ENCODE measurements around the gene XCL2.
A peak's percentile ranks its signal among the peaks of the same experiment; 100 is the strongest.
"Not testable (repeated sequence)": the region's sequence is repeated elsewhere in the genome, so short reads cannot be mapped to it uniquely, and the experiment has no call there.

The XCL2 gene

GRCh38 chr1:168576245-168576688 is 32.5 kb upstream of the XCL2 start, which contains the start of gene XCL1:
Gene XCL1 (plus strand): TSS chr1:168576605. CDS start chr1:168576638, 33 bp downstream.
- TF ChIP-seq RAD21 (IDR thresholded peaks at IDR 0.05; ENCODE audit: low read depth); YY1 (IDR thresholded peaks at IDR 0.05; ENCODE audit: low read depth); TEAD4 (IDR thresholded peaks at IDR 0.05): not testable (repeated sequence)

- TF ChIP-seq TEAD4 (IDR thresholded peaks at IDR 0.05), result peak; percentile 36; the same call in 1 of the 2 replicates
- peak; percentile 44 for TF ChIP-seq RAD21 (IDR thresholded peaks at IDR 0.05; ENCODE audit: low read depth)
Measured at GRCh38 chr1:168574234-168574633, 30.4 kb upstream of the XCL2 start.

GRCh38 chr1:168572633-168573032 is 28.8 kb upstream of the XCL2 start:
- TF ChIP-seq CEBPB (IDR thresholded peaks at IDR 0.05), result no peak
- no peak for TF ChIP-seq RAD21 (IDR thresholded peaks at IDR 0.05; ENCODE audit: low read depth)
- TF ChIP-seq CREB1 (IDR thresholded peaks at IDR 0.05; ENCODE audit: low read depth), result no peak
- TF ChIP-seq, protein P1, sequence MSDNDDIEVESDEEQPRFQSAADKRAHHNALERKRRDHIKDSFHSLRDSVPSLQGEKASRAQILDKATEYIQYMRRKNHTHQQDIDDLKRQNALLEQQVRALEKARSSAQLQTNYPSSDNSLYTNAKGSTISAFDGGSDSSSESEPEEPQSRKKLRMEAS (IDR thresholded peaks at IDR 0.05), result no peak
- TF ChIP-seq, protein P2, sequence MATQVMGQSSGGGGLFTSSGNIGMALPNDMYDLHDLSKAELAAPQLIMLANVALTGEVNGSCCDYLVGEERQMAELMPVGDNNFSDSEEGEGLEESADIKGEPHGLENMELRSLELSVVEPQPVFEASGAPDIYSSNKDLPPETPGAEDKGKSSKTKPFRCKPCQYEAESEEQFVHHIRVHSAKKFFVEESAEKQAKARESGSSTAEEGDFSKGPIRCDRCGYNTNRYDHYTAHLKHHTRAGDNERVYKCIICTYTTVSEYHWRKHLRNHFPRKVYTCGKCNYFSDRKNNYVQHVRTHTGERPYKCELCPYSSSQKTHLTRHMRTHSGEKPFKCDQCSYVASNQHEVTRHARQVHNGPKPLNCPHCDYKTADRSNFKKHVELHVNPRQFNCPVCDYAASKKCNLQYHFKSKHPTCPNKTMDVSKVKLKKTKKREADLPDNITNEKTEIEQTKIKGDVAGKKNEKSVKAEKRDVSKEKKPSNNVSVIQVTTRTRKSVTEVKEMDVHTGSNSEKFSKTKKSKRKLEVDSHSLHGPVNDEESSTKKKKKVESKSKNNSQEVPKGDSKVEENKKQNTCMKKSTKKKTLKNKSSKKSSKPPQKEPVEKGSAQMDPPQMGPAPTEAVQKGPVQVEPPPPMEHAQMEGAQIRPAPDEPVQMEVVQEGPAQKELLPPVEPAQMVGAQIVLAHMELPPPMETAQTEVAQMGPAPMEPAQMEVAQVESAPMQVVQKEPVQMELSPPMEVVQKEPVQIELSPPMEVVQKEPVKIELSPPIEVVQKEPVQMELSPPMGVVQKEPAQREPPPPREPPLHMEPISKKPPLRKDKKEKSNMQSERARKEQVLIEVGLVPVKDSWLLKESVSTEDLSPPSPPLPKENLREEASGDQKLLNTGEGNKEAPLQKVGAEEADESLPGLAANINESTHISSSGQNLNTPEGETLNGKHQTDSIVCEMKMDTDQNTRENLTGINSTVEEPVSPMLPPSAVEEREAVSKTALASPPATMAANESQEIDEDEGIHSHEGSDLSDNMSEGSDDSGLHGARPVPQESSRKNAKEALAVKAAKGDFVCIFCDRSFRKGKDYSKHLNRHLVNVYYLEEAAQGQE (IDR thresholded peaks at IDR 0.05; ENCODE audit: low read depth), result no peak
- TF ChIP-seq, protein P3, sequence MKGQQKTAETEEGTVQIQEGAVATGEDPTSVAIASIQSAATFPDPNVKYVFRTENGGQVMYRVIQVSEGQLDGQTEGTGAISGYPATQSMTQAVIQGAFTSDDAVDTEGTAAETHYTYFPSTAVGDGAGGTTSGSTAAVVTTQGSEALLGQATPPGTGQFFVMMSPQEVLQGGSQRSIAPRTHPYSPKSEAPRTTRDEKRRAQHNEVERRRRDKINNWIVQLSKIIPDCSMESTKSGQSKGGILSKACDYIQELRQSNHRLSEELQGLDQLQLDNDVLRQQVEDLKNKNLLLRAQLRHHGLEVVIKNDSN (IDR thresholded peaks at IDR 0.05), result no peak
- no peak for TF ChIP-seq FOXM1 (IDR thresholded peaks at IDR 0.05; ENCODE audit: borderline replicate concordance, low read depth)
- TF ChIP-seq ZBTB7A (IDR thresholded peaks at IDR 0.05; ENCODE audit: low read depth), result no peak
- TF ChIP-seq NFIC (IDR thresholded peaks at IDR 0.05), result no peak
- no peak for TF ChIP-seq EGR1 (IDR thresholded peaks at IDR 0.05)
- no peak for TF ChIP-seq TAF1 (IDR thresholded peaks at IDR 0.05; ENCODE audit: low read depth)
- TF ChIP-seq YY1 (IDR thresholded peaks at IDR 0.05; ENCODE audit: low read depth), result no peak
- TF ChIP-seq TEAD4 (IDR thresholded peaks at IDR 0.05), result no peak
- no peak for TF ChIP-seq TCF12 (IDR thresholded peaks at IDR 0.05; ENCODE audit: low read depth)

DNA sequence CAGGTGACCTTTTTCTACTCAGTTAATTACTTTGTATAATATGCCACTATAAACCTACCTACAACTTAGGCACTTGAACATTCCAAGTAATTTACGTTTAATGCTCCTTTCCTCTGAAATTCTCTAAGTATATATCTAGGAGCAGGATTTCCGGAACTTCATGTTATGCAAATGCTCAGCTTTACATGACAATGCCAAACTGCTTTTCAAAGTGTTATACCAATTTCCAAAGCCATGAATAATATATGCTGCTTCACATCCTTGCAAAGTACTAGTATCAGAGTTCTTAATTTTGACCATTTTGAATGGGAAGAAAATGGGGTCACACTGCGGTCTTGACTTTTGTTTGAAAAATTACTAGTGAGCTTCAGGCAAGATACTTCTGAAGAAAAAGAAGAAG is 26.9 kb upstream of the XCL2 start:
- TF ChIP-seq, protein P1 (IDR thresholded peaks at IDR 0.05), result no peak

- TF ChIP-seq, protein P1 (IDR thresholded peaks at IDR 0.05), result no peak
- TF ChIP-seq CEBPB (IDR thresholded peaks at IDR 0.05) (no peak), YY1 (IDR thresholded peaks at IDR 0.05; ENCODE audit: low read depth) (no peak), RAD21 (IDR thresholded peaks at IDR 0.05; ENCODE audit: low read depth) (no peak), TCF12 (IDR thresholded peaks at IDR 0.05; ENCODE audit: low read depth) (no peak)
Measured at GRCh38 chr1:168568346-168568745, 24.5 kb upstream of the XCL2 start.

DNA sequence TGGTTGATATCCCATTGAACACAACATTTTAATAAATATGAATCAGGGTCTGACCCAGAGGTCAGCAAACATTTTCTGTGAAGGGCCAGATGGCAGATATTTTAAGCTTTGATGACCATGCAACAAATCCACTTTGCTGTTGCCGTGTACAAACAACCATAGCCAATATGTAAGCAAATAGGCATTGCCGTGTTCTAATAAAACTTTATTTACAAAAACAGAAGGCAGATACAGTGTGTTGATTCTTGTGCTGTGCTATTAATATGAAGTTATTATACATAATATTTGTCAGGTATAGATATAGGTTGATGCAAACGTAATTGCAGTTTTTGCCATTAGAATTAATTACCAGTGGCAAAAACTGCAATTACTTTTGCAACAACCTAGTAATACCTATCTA is 23.8 kb upstream of the XCL2 start:
- no peak for TF ChIP-seq TAF1 (IDR thresholded peaks at IDR 0.05; ENCODE audit: low read depth)
- TF ChIP-seq CEBPB (IDR thresholded peaks at IDR 0.05), result no peak
- TF ChIP-seq NFIC (IDR thresholded peaks at IDR 0.05), result no peak
- no peak for TF ChIP-seq CREB1 (IDR thresholded peaks at IDR 0.05; ENCODE audit: low read depth)
- TF ChIP-seq, protein P1 (IDR thresholded peaks at IDR 0.05), result no peak
- TF ChIP-seq, protein P3 (IDR thresholded peaks at IDR 0.05), result no peak
- no peak for TF ChIP-seq FOXM1 (IDR thresholded peaks at IDR 0.05; ENCODE audit: borderline replicate concordance, low read depth)
- no peak for TF ChIP-seq EGR1 (IDR thresholded peaks at IDR 0.05)
- no peak for TF ChIP-seq TCF12 (IDR thresholded peaks at IDR 0.05; ENCODE audit: low read depth)
- no peak for TF ChIP-seq TEAD4 (IDR thresholded peaks at IDR 0.05)

DNA sequence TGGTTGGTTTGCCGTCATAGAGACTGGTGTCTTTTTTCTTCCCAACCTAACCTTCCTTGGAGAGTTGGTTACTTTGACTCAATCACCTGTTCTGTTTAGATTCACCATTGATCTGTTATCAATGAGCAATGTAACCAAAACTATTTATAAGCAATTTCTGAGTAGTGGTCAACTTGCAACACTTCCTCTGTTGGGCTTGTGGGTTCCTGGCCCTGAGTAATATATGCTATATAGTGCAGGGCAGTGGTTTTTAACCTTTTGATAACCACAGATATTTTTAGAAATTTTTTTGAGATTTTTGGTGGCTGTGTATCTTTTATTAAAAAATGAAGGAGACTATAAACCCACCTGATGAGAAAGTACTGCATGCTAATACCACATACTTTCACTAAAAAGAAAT is 23.2 kb upstream of the XCL2 start:
- TF ChIP-seq FOXM1 (IDR thresholded peaks at IDR 0.05; ENCODE audit: borderline replicate concordance, low read depth), result no peak
- no peak for TF ChIP-seq CEBPB (IDR thresholded peaks at IDR 0.05)
- TF ChIP-seq NFIC (IDR thresholded peaks at IDR 0.05), result no peak
- no peak for TF ChIP-seq ZBTB7A (IDR thresholded peaks at IDR 0.05; ENCODE audit: low read depth)
- TF ChIP-seq TAF1 (IDR thresholded peaks at IDR 0.05; ENCODE audit: low read depth), result no peak

DNA sequence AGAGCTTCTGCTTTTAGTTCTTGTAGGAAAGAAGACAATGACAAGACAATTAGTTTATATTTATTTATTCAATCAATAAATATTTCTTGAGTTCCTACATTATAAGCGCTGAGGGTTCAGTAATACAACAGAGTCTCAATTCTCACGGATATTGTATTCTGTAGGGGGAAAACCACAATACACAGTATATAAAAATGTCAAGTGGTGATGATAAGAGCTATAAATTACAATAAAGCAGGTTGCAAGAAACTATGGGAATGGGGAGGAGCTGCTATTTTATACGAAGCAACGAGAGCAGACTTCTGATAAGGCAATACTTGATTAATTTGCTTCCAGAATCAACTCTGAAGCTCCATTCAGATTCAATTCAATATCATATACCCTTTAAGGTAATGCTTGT is 22.0 kb upstream of the XCL2 start:
- TF ChIP-seq EGR1 (IDR thresholded peaks at IDR 0.05), result no peak
- no peak for TF ChIP-seq FOXM1 (IDR thresholded peaks at IDR 0.05; ENCODE audit: borderline replicate concordance, low read depth)
- TF ChIP-seq TAF1 (IDR thresholded peaks at IDR 0.05; ENCODE audit: low read depth), result no peak
- TF ChIP-seq EP300 (IDR thresholded peaks at IDR 0.05; ENCODE audit: borderline replicate concordance), result no peak
- TF ChIP-seq CEBPB (IDR thresholded peaks at IDR 0.05), result no peak
- TF ChIP-seq YY1 (IDR thresholded peaks at IDR 0.05; ENCODE audit: low read depth), result no peak
- no peak for TF ChIP-seq NFIC (IDR thresholded peaks at IDR 0.05)
- TF ChIP-seq, protein P2 (IDR thresholded peaks at IDR 0.05; ENCODE audit: low read depth), result no peak
- TF ChIP-seq, protein P3 (IDR thresholded peaks at IDR 0.05), result no peak
- TF ChIP-seq TCF12 (IDR thresholded peaks at IDR 0.05; ENCODE audit: low read depth), result no peak
- no peak for TF ChIP-seq TEAD4 (IDR thresholded peaks at IDR 0.05)
- TF ChIP-seq RAD21 (IDR thresholded peaks at IDR 0.05; ENCODE audit: low read depth), result no peak
- no peak for TF ChIP-seq CREB1 (IDR thresholded peaks at IDR 0.05; ENCODE audit: low read depth)
- TF ChIP-seq, protein P1 (IDR thresholded peaks at IDR 0.05), result no peak
- no peak for TF ChIP-seq ZBTB7A (IDR thresholded peaks at IDR 0.05; ENCODE audit: low read depth)
